DND-41 (cell line): ENCODE results near the gene LRRC55.

ENCODE experiments used
- ATAC-seq: fragments of 200-7000 bp; cut with Tn5 transposase; 3 replicates; pipeline ENCODE4 v1.9.1; 2021; ENCODE audit warnings: low read depth; ENCODE audit not compliant: insufficient read depth
- DNase-seq: peaks from one replicate; pipeline ENCODE4 v3.0.0-alpha.2; 2020
- H2AFZ ChIP-seq: 2 replicates; pipeline ENCODE4 v1.6.0; 2012; ENCODE audit warnings: low read depth, low read length
- H3K27ac ChIP-seq: 2 replicates; pipeline ENCODE4 v1.5.1; 2012; ENCODE audit warnings: low read length, inconsistent platforms
- H3K27me3 ChIP-seq: fragments of 200-600 bp; sonication (generic); 2 replicates; pipeline ENCODE4 v1.6.0; 2012; ENCODE audit warnings: low read length, mild to moderate bottlenecking, inconsistent platforms; ENCODE audit not compliant: insufficient read depth, poor library complexity
- H3K36me3 ChIP-seq: 2 replicates; pipeline ENCODE4 v1.5.1; 2012; ENCODE audit warnings: low read length, inconsistent platforms; ENCODE audit not compliant: insufficient read depth
- H3K4me1 ChIP-seq: 2 replicates; pipeline ENCODE4 v1.5.1; 2012; ENCODE audit warnings: mild to moderate bottlenecking, low read length; ENCODE audit not compliant: insufficient read depth
- H3K4me2 ChIP-seq: 2 replicates; pipeline ENCODE4 v1.6.0; 2012; ENCODE audit warnings: mild to moderate bottlenecking, moderate library complexity, low read length, inconsistent platforms; ENCODE audit not compliant: insufficient read depth
- H3K4me3 ChIP-seq, 2 experiments: fragments of 200-600 bp in 1 of 2; shearing (Covaris generic) in 1 of 2; 2 replicates each; pipeline ENCODE4 v1.5.1; 2012 to 2016; ENCODE audit warnings: inconsistent platforms in 2 of 2, low read length in 2 of 2, mild to moderate bottlenecking in 2 of 2, low read depth in 1 of 2, moderate library complexity in 1 of 2
- H3K79me2 ChIP-seq: 2 replicates; pipeline ENCODE4 v1.6.0; 2012; ENCODE audit warnings: low read length, inconsistent platforms; ENCODE audit not compliant: insufficient read depth
- H3K9ac ChIP-seq: 2 replicates; pipeline ENCODE4 v1.6.0; 2012; ENCODE audit warnings: low read depth, mild to moderate bottlenecking, inconsistent platforms, low read length, moderate library complexity
- H3K9me3 ChIP-seq: 2 replicates; pipeline ENCODE4 v1.5.1; 2012; ENCODE audit warnings: low read length, moderate library complexity, mild to moderate bottlenecking, inconsistent platforms; ENCODE audit not compliant: insufficient read depth, severe bottlenecking
- H4K20me1 ChIP-seq: 2 replicates; pipeline ENCODE4 v1.6.0; 2012; ENCODE audit warnings: low read length; ENCODE audit not compliant: insufficient read depth
- CTCF ChIP-seq: IDR thresholded peaks from 2 replicates; pipeline ENCODE4 v1.5.1; 2012; ENCODE audit warnings: borderline replicate concordance, low read length, moderate library complexity, mild to moderate bottlenecking; ENCODE audit not compliant: poor library complexity, severe bottlenecking; ENCODE audit errors: extremely low read depth
- EZH2 ChIP-seq: IDR thresholded peaks from 3 replicates; pipeline ENCODE4 v1.6.1; 2012; ENCODE audit warnings: borderline replicate concordance, low read depth, mild to moderate bottlenecking, moderate library complexity, low read length, inconsistent platforms; ENCODE audit not compliant: severe bottlenecking

Gene LRRC55

GRCh38 chr11:57230791-57231538, 49.2 kb downstream of the LRRC55 start:
- H3K9me3 ChIP-seq = no peaks in the 10 kb centered on the region
- H2AFZ ChIP-seq = no peak overlapping the region
- peaks cover 21% of the 10 kb centered on the region for H3K27me3 ChIP-seq
- no peak for DNase-seq
- no peak for ATAC-seq
- H3K27ac ChIP-seq = no peak overlapping the region
- H3K4me2 ChIP-seq = no peak overlapping the region
- H4K20me1 ChIP-seq = no peaks in the 10 kb centered on the region; the same call in 1 of the 2 replicates
- TF ChIP-seq CTCF (no peak), EZH2 (no peak)
- H3K4me1 ChIP-seq = no peaks in the 10 kb centered on the region
- no peak overlapping the region for H3K4me3 ChIP-seq
- no peak overlapping the region for H3K9ac ChIP-seq
- H3K79me2 ChIP-seq = no peaks in the 10 kb centered on the region
- no peaks in the 10 kb centered on the region for H3K36me3 ChIP-seq

GRCh38 chr11:57231539-57232253, 49.9 kb downstream of the LRRC55 start:
- Histone ChIP-seq H3K9ac (no peak overlapping the region), H3K4me3 (no peak overlapping the region), H3K9me3 (no peaks in the 10 kb centered on the region), H3K27ac (no peak overlapping the region), H4K20me1 (no peaks in the 10 kb centered on the region; the same call in 1 of the 2 replicates), H3K36me3 (no peaks in the 10 kb centered on the region), H3K27me3 (peaks cover 21% of the 10 kb centered on the region), H3K4me1 (no peaks in the 10 kb centered on the region), H3K4me2 (no peak overlapping the region), H3K79me2 (no peaks in the 10 kb centered on the region), H2AFZ (no peak overlapping the region)
- no peak for ATAC-seq
- TF ChIP-seq EZH2 (no peak), CTCF (no peak)
- DNase-seq = no peak

GRCh38 chr11:57233702-57234101, 51.9 kb downstream of the LRRC55 start:
- Histone ChIP-seq H3K27me3 (peaks cover 21% of the 10 kb centered on the region), H3K4me2 (no peak overlapping the region), H3K27ac (no peak overlapping the region), H3K4me3 (no peak overlapping the region), H3K36me3 (no peaks in the 10 kb centered on the region), H3K79me2 (no peaks in the 10 kb centered on the region), H3K9ac (no peak overlapping the region), H4K20me1 (no peaks in the 10 kb centered on the region; the same call in 1 of the 2 replicates), H2AFZ (no peak overlapping the region), H3K4me1 (no peaks in the 10 kb centered on the region), H3K9me3 (no peaks in the 10 kb centered on the region)
- TF ChIP-seq EZH2 (no peak), CTCF (no peak)
- no peak for DNase-seq
- no peak for ATAC-seq
